Activated CD4-positive, alpha-beta memory T cell treated with anti-CD3 and anti-CD28 coated beads for 36 hours (primary cell): Measurements from ENCODE around the gene ZNG1C. TPM values are rescaled to one million over a fixed set of nuclear protein-coding genes. Genes with fewer than 3 reads are reported as not detected.

Experiments used
- total RNA-seq, 2 experiments: library from RNA; stranded (reverse); gene quantifications; one replicate each; pipeline ENCODE4 v1.2.3, GENCODE V29; 2021

Gene ZNG1C
- total RNA-seq, 2 experiments from 2014 or later, result 31.6 to 35.1 TPM

Other genes with a start within 250 kb of the ZNG1C start
- not detected for gene FOXD4L3, start 60.9 kb downstream of the ZNG1C start, total RNA-seq
- gene PGM5, start 114.6 kb downstream of the ZNG1C start, total RNA-seq, result not detected